ENCODE measurements around the gene IFNA8. TPM values are rescaled to one million over a fixed set of nuclear protein-coding genes. Genes with fewer than 3 reads are reported as not detected.

The IFNA8 gene
- total and polyA plus RNA-seq, 2 of the 8 experiments (the other 6 are each of a cell fraction or from before 2014, with no cell fraction given): not detected

DNA sequence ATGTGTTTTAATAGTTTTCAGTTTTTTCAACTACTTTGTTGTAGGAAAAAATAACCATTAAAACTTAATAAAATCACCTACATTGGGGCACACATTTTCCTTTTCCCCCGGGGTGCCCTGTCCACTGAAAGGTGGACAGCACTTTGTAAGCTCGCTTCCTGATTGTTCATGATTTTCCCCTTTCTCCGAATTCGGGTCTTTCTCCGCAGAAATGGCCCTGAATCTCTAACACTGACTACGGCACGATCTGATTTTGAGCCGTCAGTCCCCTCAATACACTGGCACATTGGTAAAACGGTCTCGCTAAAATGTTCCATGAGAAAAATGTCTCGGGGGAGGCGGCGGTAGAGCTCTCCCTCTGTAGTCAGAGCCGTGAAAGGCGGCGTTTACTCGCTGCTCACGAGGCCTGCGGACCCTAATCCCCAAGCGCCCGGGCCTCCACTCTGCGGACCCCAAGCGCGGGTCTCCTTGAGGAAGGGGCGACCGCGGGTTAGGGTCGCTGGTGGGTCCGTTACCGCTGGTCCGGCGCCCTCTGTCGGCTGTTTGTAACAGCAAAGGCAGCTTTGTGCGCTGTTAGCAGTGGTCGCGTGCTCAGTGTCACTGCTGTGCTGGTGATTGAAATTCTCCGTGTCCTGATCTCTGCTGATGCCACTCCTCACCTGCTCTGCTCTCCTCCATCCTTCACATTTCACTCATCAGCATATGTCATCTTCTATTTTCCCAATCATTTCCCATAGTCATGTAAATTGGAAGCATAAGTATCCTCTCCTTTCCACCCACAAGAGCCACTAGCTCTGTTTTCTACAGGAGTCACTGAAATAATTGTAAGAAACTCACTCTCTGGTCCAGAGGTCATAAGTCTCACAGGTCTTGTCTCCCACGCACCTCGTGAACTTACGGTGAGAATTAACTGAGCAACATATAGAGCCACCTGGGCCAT is 12.9 kb upstream of the IFNA8 start:
- Histone ChIP-seq H3K4me2 (ENCODE audit: insufficient read depth in 1 of 2, low read depth in 2 of 2, low read length in 2 of 2) (peak overlapping the region; percentile 57 to 61), H4K8ac (ENCODE audit: extremely low read depth, insufficient read depth, low read length) (no peak overlapping the region), H3K18ac (ENCODE audit: extremely low read depth, low read length) (no peak overlapping the region), H2AK5ac (ENCODE audit: low read depth, low read length) (no peak overlapping the region), H3K27ac (ENCODE audit: low read depth, low read length) (no peak overlapping the region), H2BK20ac (ENCODE audit: low read length) (no peak overlapping the region), H3K9ac (replicated peaks in 1 of 4; ENCODE audit: extremely low read depth in 1 of 4, low read depth in 3 of 4, low read length in 3 of 4) (no peak overlapping the region; a peak in 1 of 7 replicates), H3K4me3 (ENCODE audit: extremely low read depth in 1 of 4, insufficient read depth in 2 of 4, low read depth in 3 of 4, low read length in 4 of 4) (peak overlapping the region; percentile 23 to 57 (median 34); a peak in 6 of 8 replicates), H2BK12ac (ENCODE audit: low read depth, low read length) (no peak overlapping the region), H4K20me1 (replicated peaks in 1 of 2; ENCODE audit: control insufficient read depth in 1 of 2, insufficient read depth in 2 of 2, low read length in 2 of 2) (no peaks in the 10 kb centered on the region), H4K91ac (replicated peaks; ENCODE audit: insufficient read length, low read length) (no peak overlapping the region), H3K79me1 (ENCODE audit: low read depth, low read length) (no peaks in the 10 kb centered on the region), H3K4me1 (replicated peaks in 1 of 4; ENCODE audit: control insufficient read depth in 3 of 4, insufficient read depth in 4 of 4, low read length in 3 of 4) (no peaks in the 10 kb centered on the region), H2BK5ac (ENCODE audit: low read depth, low read length) (no peak overlapping the region), H2BK120ac (replicated peaks; ENCODE audit: low read depth, low read length) (no peak overlapping the region), H3K36me3 (ENCODE audit: control insufficient read depth in 2 of 4, insufficient read depth in 4 of 4, low read length in 3 of 4) (no peaks in the 10 kb centered on the region), H3K23ac (ENCODE audit: insufficient read length) (no peak overlapping the region), H4K5ac (ENCODE audit: insufficient read length, low read depth, low read length) (no peak overlapping the region), H3K9me3 (ENCODE audit: insufficient read depth in 2 of 2, low read depth in 1 of 2, low read length in 1 of 2) (no peaks in the 10 kb centered on the region), H3K4ac (replicated peaks; ENCODE audit: insufficient read length, low read depth, low read length) (no peak overlapping the region), H2BK15ac (ENCODE audit: low read length) (no peak overlapping the region), H3K27me3 (replicated peaks in 1 of 4; ENCODE audit: control insufficient read depth in 3 of 4, extremely low read depth in 1 of 4, insufficient read depth in 3 of 4, low read length in 3 of 4) (peaks cover 0 to 8% (median 4%) of the 10 kb centered on the region in 4 experiments; a peak in 3 of 7 replicates), H3K56ac (replicated peaks; ENCODE audit: insufficient read length, low read depth, low read length) (no peak overlapping the region), H3K79me2 (ENCODE audit: control insufficient read depth in 1 of 2, insufficient read depth in 2 of 2, low read length in 2 of 2) (no peaks in the 10 kb centered on the region), H3K14ac (ENCODE audit: insufficient read length) (no peak overlapping the region), H3K23me2 (ENCODE audit: low read depth, low read length) (no peaks in the 10 kb centered on the region; the same call in 1 of the 2 replicates), H2AFZ (ENCODE audit: low read length) (peak overlapping the region; percentile 81)
- ChIA-PET CTCF (ENCODE audit: partially characterized antibody) (interaction anchor here (0.6 to 6.8 kb wide), 42 partner anchors 9 to 409 kb away, joined by 3 to 79 read pairs (median 5); partner anchors contain the start of genes IFNA14, IFNA2, IFNA8 and KLHL9), POLR2A (ENCODE audit: partially characterized antibody) (interaction anchor here (0.6 to 1.3 kb wide), 4 partner anchors 10 to 418 kb away, joined by 3 to 4 read pairs (median 3); partner anchors contain the start of gene KLHL9)
- peak in 1 of 2 experiments; percentile 87 for DNase-seq (ENCODE audit: low read depth in 1 of 2, low spot score in 2 of 2)
- WGBS, 2 experiments (ENCODE audit: extremely low coverage in 1 of 2, insufficient coverage in 1 of 2, insufficient read length in 1 of 2, insufficient replicate concordance in 2 of 2, low coverage in 1 of 2, low lambda C conversion rate in 2 of 2, missing lambda C conversion rate in 1 of 2): 14% methylated on average over 40 of the region's 40 CpGs; no CpG with 5 or more reads in 1 of the 2 experiments
- peak; percentile 45 for FAIRE-seq
- TF ChIP-seq CHD2 (IDR thresholded peaks at IDR 0.05; ENCODE audit: low read length) (no peak), ASH2L (IDR thresholded peaks at IDR 0.05; ENCODE audit: low read length) (peak; percentile 51), RFX5 (IDR thresholded peaks at IDR 0.05; ENCODE audit: borderline replicate concordance, low read depth, low read length) (no peak), POLR2AphosphoS5 (IDR thresholded peaks at IDR 0.05; ENCODE audit: low read depth, low read length) (no peak), YY1 (IDR thresholded peaks at IDR 0.05; ENCODE audit: low read depth, low read length) (no peak), CBX5 (IDR thresholded peaks at IDR 0.05; ENCODE audit: low read depth, low read length) (no peak), SP2 (IDR thresholded peaks at IDR 0.05; ENCODE audit: low read length) (no peak), BACH1 (IDR thresholded peaks at IDR 0.05; ENCODE audit: low read length) (peak; percentile 69), TBP (IDR thresholded peaks at IDR 0.05; ENCODE audit: low read depth, low read length) (no peak), POU5F1 (IDR thresholded peaks at IDR 0.05; ENCODE audit: low read depth, low read length) (no peak), BRCA1 (IDR thresholded peaks at IDR 0.05; ENCODE audit: low read depth, low read length) (no peak)
- TF ChIP-seq, protein P1, sequence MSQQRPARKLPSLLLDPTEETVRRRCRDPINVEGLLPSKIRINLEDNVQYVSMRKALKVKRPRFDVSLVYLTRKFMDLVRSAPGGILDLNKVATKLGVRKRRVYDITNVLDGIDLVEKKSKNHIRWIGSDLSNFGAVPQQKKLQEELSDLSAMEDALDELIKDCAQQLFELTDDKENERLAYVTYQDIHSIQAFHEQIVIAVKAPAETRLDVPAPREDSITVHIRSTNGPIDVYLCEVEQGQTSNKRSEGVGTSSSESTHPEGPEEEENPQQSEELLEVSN (IDR thresholded peaks at IDR 0.05): 0 out of 2 replicates have a peak, but pooled peaks have one; percentile 20

Measured in H1 (cell line).